Activated CD4-positive, alpha-beta memory T cell treated with anti-CD3 and anti-CD28 coated beads, Interleukin-2, amount 10 ng/mL, durations not matched to agents 7 days and 5 days (primary cell): ENCODE data around the gene TAF5. TPM values are rescaled to one million over a fixed set of nuclear protein-coding genes. Genes with fewer than 3 reads are reported as not detected.

Experiments used
- total RNA-seq, 2 experiments: library from RNA; stranded (reverse); gene quantifications; one replicate each; pipeline ENCODE4 v1.2.3, GENCODE V29; 2021

Gene TAF5
- total RNA-seq, 2 experiments from 2014 or later, result 13.1 to 13.2 TPM

Other genes with a start within 250 kb of the TAF5 start
- 10 to 100 TPM; 71.8 to 74.0 TPM for gene NT5C2, start 174.7 kb upstream of the TAF5 start, total RNA-seq
- gene RPEL1, start 122.1 kb upstream of the TAF5 start, total RNA-seq, result under 1 TPM in 1 of 2 experiments, not detected in 1; 0.13 TPM
- gene INA, start 90.8 kb upstream of the TAF5 start, total RNA-seq, result under 1 TPM; 0.08 to 0.13 TPM
- 10 to 100 TPM; 13.9 to 15.1 TPM for gene PCGF6, start 16.8 kb upstream of the TAF5 start, total RNA-seq
- 100 to 1,000 TPM; 299 to 315 TPM for gene ATP5MK, start 28.5 kb downstream of the TAF5 start, total RNA-seq
- gene PDCD11, start 28.6 kb downstream of the TAF5 start, total RNA-seq, result 10 to 100 TPM; 38.9 to 39.6 TPM
- gene CALHM2, start 84.4 kb downstream of the TAF5 start, total RNA-seq, result 100 to 1,000 TPM; 135 to 138 TPM
- under 1 TPM; 0.58 to 0.73 TPM for gene CALHM1, start 90.9 kb downstream of the TAF5 start, total RNA-seq
- gene CALHM3, start 111.3 kb downstream of the TAF5 start, total RNA-seq, result under 1 TPM; 0.48 to 0.53 TPM
- 1 to 10 TPM in 1 of 2 experiments, under 1 TPM in 1; 0.98 to 1.1 TPM for gene NEURL1, start 125.7 kb downstream of the TAF5 start, total RNA-seq